ENCODE results near the gene DRICH1.
A peak's percentile ranks its signal among the peaks of the same experiment; 100 is the strongest.
"Not testable (repeated sequence)": the region's sequence is repeated elsewhere in the genome, so short reads cannot be mapped to it uniquely, and the experiment has no call there.

The DRICH1 gene

DNA sequence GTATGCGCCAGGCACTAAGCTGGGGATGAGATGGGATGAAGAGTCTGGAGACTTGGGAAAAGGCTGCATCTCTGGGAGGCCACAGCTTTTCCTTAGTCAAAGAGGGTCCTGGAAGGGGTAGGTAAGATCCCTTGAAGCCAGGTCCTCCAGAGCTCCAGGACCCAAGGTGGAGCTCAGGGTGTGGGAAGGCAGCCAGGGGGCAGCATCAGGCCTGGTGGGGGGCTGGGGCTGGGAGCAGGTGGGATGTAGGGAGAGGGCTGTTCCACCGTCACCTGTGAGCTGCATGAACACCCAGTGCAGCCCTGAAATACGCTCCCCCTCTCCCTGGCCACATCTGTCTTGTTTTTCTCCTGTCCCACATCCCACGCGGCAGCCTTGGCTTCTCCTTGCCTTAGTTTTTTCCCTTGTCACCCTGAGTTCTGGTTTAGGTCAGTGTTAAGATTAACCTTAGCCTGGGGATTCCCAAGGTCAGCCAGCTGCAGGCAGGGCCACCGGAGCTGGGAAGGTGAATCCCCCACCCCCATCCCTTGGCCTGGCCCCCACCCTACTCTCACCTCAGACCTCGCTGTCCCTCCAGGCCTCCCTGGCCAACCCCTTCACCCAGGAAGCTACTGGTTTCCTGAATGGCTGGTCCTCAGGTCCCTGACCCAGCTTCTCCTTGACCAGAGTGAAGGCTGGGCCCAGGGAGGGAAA, 34.4 kb downstream of the DRICH1 start:
- not testable (repeated sequence) for DNase-seq

GRCh38 chr22:23595904-23596303, 36.2 kb downstream of the DRICH1 start:
- not testable (repeated sequence) for DNase-seq

DNA sequence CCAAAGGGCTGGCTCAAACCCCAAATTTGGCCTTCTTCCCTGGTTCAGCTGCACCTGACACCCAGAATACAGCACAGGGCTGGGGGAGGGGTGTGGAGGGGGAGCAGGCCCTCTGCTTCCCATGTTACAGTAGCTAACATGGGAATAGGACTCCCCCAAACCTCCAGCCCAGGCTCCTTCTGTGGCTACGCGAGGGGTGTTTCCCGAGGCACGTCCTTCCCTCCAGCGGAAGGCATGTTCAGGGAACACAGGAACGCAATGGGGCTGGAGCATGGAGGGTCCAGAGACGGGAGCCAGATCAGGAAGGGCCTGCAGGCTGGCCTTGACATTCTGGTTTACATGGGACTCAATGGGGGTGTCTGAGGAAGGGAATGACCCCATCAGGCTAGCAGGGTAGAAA, 40.3 kb downstream of the DRICH1 start:
- no peak for DNase-seq

GRCh38 chr22:23591201-23591791, 40.8 kb downstream of the DRICH1 start:
- DNase-seq: peak in 4 of 5 donors; percentile 25 to 51 (median 31)

DNA sequence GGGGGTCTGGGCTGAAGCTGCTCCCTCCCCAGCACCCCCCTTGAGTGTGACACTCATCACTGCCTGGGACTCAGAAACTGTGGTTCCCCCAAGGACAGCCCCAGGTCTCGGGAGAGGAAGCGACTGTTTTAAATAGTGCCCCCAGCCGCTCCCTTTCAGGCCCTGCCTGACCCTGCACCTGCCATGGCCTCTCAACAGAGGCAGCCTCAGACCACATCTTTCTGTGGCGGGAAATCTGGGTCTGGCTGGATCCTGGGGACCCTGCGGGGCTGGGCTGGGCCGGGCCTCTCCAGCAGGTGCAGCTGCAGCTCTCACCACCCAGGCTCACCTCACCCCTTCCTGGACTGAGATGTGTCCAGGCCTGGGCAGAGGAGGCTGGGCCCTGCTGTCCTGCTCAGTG, 48.3 kb downstream of the DRICH1 start:
- no peak for DNase-seq

DNA sequence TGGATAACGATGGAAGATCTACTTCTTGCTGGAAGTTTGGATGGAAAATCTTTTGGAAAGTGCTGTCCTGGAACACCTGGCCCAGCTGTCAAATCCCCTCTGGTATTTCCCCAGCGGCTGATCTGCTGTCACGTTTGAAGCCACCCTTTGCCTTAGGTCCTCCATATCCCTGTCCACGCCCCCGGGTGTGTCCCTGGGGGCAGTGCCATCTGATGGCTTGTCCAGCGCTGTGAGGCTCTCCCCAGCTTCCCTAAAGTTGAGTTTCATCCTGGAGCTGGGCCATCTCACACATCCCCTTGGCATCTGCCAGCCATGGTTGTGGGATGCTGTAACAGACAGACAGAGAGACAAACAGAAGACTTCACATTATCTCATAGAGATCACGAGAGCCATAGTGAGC, 49.0 kb downstream of the DRICH1 start:
- no peak for DNase-seq

DNA sequence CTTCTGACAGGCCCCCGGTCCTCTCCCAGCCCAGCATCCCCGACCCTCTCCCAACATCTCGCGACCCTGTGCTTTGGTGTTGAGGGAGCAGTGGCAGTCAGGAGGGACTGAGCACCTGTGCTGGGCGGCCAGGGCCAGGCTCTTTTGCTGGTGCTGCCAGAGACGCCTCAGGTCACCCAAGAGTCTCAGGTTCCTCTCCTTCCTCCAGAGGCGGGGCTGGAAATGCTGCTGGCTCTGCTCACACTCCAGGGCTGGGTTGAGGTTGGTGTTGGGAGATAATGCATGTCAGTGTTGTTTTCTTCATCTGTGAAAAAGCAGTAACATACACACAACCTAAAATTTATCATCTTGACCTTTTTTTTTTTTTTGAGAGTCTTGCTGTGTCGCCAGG, 50.9 kb downstream of the DRICH1 start:
- no peak for DNase-seq

- peak in 1 of 5 donors; percentile 57 for DNase-seq
Observed at GRCh38 chr22:23580576-23581259, 51.4 kb downstream of the DRICH1 start.

GRCh38 chr22:23579870-23580575, 52.1 kb downstream of the DRICH1 start, which contains the start of gene IGLL1:
IGLL1 (minus strand) TSS chr22:23580290; CDS start chr22:23580190, 100 bp downstream.
- no peak for DNase-seq

DNA sequence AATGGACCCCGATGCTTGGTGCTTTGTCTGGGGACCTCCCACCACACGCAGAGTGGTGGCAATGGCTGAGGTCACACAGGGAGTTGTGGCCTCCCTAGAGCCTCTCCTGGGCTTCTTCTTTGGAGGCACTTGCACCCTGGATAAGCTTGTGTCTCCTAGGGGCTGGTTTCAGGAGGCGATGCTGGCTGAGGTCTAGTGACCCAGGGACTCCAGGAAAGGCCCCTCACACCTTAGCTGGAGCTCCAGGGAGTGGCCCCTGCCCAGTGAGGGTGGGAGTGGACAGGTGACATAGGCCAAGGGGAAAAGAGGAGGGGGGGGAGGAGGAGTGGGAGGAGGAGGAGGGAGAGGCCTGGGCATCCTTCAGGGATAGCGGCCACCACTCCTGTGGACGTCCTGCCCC, 52.8 kb downstream of the DRICH1 start:
- DNase-seq: no peak

DNA sequence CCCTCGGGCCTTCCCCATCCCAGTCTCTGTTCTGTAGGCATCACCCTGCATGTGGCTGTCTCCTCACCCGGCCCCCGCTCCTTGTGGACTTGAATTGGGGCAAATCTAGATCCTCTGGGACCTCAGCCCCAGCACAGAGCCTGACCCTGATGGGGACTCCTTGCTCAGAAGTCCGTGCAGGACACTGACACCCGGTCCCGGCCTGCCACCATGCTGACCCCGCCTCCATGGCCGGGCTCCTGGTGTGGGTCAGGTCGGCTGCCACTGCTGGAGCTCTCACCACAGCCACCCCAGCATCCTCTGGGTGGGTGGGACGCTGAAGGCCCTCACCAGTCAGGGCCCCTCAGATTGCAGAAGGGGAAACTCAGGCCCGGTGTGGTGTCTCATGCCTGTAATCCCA, 53.8 kb downstream of the DRICH1 start:
- DNase-seq: no peak

- no peak for DNase-seq
Observed at GRCh38 chr22:23576681-23577080, 55.4 kb downstream of the DRICH1 start.

GRCh38 chr22:23575601-23576000, 56.5 kb downstream of the DRICH1 start:
- DNase-seq: no peak

- no peak for DNase-seq
Observed at GRCh38 chr22:23574877-23575276, 57.2 kb downstream of the DRICH1 start.

DNA sequence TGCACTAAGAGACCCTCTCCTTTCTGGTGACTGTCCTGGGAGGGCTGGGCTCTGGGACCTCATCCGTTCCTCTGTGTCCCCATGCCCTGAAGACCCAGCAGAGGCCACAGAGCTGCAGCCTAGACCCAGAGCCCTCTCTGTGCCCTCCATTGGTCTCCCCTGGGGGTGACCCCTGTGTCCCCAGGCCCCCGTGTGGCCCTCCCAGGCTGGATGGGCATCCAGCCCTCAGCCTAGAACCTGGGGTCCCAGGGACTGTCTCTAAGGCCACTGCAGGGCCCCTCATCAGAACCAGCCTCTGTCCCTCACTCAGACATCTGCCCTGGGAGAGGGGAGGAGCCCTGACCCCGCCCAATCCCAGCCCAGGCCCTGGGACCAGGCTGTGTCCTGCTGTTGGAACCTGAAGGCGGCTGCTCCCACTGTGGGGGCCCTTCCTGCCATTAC, 57.7 kb downstream of the DRICH1 start:
- DNase-seq: no peak

GRCh38 chr22:23573701-23574235, 58.4 kb downstream of the DRICH1 start:
- not testable (repeated sequence) for DNase-seq

- not testable (repeated sequence) for DNase-seq
Observed at GRCh38 chr22:23573106-23573505, 59.0 kb downstream of the DRICH1 start.

DNA sequence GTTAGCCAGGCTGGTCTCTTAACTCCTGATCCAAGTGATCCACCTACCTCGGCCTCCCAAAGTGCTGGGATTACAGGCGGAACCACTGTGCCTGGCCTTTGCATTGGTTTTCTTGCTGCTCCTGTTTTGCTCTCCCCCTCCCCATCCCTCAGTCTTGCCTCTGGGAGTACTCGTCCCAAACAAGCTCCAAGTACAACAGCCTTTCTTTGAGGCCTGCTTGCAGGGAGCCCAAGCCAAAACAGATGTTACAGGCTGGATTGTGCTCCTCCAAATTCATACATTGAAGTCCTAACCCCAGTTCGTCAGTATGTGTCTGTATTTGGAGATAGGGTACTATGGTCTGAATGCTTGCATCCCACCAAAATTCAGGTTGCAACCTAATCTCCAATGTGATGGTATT, 60.6 kb downstream of the DRICH1 start:
- no peak for DNase-seq

GRCh38 chr22:23570681-23571080, 61.4 kb downstream of the DRICH1 start:
- no peak for DNase-seq

DNA sequence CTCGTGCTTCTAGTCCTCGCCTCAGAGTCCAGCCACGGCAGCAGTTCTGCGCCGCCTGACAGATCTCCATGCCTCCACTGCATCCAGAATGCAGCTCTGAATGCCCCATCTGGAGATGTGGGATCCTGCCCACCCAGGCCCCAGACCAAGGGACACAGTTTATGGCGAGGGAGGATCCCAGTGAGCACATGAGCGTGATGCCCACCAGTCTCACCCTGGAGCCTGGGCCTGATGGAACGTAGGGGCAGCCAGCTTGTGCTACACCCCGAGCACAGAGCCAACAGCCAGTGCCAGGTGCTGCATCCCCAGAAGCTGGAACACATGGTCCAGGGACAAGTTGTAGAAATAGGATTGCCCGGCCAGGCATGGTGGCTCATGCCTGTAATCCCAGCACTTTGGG, 62.4 kb downstream of the DRICH1 start:
- DNase-seq: no peak

GRCh38 chr22:23569291-23569690, 62.8 kb downstream of the DRICH1 start:
- no peak for DNase-seq

DNA sequence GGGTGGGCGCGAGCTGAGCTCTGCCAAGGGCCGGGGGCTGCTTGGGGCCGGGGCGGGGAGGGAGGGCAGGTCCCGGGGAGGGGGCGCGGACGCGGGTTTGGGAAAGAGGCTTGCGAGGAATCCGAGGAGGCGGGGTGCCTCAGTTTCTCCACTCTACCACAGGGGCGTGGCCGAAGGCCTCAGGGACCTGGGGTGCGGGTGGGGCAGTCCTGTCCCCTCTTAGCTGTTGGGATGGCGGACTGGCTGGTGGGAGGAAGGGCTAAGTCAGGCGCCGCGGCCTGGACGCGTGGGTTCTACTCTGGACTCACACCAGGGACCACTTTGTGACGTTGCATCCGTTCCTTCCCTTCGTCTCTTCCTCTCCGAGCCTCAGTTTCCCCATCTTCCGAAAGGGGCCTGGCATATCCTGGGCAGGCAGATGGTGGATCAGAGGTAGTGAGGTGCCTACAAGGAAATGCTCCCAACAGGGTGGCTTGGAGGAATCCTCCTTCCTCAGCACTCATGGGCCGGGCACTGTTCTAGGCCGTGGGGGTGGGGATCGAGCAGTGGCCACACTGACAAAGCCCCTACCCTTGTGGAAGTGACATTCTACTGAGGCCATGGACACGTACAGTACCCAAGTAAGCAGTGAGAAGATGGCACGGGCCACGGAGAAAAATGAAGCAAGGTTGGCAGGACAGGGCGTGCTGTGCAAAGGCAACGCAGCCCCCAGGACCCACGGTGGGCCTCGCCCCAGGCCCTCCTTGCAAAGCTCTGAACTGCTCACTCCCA, 65.2 kb downstream of the DRICH1 start:
- no peak for DNase-seq
